Fibroblast of pulmonary artery (primary cell): ENCODE data around the gene CEP120.
"Not testable (repeated sequence)": the region's sequence is repeated elsewhere in the genome, so short reads cannot be mapped to it uniquely, and the experiment has no call there.

Experiments
- DNase-seq: peaks from one replicate; pipeline ENCODE4 v3.0.0-alpha.2; 2010; ENCODE audit warnings: low read depth
- H3K4me3 ChIP-seq: replicated peaks from 2 replicates; pipeline ENCODE4 v1.5.1; 2011; ENCODE audit warnings: low read depth, mild to moderate bottlenecking, control low read depth, low read length, moderate library complexity
- CTCF ChIP-seq: IDR thresholded peaks from 2 replicates; pipeline ENCODE4 v1.5.1; 2011; ENCODE audit warnings: mild to moderate bottlenecking, control low read depth, low read length, inconsistent platforms; ENCODE audit errors: missing control alignments

Gene CEP120

DNA sequence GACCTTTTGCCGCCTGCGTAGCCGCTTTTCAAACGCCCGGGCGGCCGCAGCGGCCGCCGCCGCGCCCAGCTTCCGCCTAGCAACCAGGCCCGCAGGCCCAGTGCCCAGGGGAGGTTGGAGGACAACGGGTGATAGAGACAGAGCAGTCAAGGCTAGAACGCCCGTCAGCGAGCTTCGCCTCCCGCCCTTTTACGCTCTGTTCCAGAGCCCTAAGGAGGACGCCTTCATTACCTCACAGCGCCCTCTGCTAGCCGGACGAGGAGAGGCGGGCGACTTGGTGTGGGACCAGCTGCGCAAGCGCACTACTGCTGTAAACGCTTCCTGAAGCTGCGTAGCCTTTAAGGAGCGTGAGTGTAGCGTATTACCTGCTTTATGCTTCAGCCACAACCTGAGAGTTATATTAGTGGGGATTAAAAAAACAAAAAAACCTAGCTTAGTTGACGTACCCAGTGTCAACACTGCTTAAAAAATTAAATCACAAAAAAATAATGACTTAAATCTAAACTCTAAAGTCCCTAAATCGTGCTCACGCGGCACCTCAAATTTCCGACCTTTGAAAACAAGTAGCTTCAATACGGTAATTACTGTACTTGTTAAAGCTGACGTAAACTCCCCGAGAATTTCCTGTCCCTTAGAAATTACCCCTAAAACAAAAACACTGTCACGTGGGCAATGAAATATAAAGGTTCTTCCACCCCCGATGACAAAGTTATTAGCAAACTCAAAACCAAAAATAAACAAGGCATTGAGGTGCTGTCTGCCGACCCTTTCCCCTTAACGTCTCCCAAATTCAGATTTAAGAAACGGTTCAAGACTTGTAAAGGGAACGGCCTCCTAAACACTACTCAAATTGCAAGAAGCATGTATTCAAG lies at the start of gene CEP120:
CEP120 (minus strand) TSS at position 126 of the 872 bp plus-strand sequence. CDS start 405 bp downstream, outside the sequence.
- TF ChIP-seq CTCF, result peak; percentile 72
- H3K4me3 ChIP-seq, result peak within 1 kb of the TSS; percentile 83
- DNase-seq, result peak; percentile 100

GRCh38 chr5:123472150-123472924 lies 49.1 kb upstream of the CEP120 start:
- TF ChIP-seq CTCF, result no peak
- DNase-seq, result peak; percentile 28
- H3K4me3 ChIP-seq, result no peak overlapping the region

DNA sequence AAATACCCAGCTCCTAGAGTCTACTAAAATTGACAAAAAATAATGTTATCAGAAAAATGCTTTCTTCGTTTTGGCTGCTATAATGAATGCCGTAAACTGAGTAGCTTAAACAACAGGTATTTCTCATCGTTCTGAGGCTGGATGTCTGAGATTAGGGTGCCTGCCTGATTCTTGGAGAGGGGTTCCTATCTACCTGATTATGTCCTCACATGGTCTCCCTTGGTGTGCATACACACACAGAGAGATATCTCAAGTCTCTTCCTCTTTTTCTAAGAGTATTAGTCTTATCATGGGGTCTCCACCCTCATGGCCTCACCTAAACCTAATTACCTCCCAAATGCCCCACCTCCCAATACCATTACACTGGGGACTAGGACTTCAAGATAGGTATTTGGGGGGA lies 48.2 kb upstream of the CEP120 start:
- TF ChIP-seq CTCF, result no peak
- no peak overlapping the region for H3K4me3 ChIP-seq
- DNase-seq, result no peak

DNA sequence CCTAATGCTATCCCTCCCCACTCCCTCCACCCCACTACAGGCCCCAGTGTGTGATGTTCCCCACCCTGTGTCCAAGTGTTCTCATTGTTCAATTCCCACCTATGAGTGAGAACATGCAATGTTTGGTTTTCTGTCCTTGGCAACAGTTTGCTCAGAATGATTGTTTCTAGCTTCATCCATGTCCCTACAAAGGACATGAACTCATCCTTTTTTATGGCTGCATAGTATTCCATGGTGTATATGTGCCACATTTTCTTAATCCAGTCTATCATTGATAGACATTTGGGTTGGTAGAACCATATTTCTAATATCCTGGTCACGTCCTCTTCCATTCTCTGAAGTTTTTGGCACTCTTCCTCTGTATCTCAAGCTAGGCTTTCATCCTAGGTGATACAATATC lies 43.6 kb upstream of the CEP120 start:
- DNase-seq, H3K4me3 ChIP-seq: not testable (repeated sequence)

DNA sequence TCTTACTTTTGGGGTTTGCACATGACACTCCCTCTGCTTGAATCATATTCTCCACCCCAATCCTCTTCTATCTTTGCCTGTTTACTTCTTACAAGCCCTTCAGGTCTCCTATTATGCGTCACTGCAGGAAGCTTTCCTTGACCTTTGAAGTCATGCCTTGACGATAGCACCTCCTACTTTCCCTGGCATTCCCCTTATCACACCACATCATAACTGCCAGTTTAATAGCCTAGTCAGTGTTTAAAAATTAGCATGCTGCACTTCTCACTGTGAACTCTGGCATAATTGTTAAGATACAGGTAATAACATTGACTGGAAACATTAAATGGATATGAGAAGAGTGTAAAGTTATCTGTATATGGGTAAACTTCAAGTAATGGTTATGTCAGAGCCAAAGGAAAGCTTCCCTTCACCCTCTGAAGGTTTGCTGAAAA lies 37.1 kb upstream of the CEP120 start:
- TF ChIP-seq CTCF, result no peak
- DNase-seq, result peak; percentile 46

DNA sequence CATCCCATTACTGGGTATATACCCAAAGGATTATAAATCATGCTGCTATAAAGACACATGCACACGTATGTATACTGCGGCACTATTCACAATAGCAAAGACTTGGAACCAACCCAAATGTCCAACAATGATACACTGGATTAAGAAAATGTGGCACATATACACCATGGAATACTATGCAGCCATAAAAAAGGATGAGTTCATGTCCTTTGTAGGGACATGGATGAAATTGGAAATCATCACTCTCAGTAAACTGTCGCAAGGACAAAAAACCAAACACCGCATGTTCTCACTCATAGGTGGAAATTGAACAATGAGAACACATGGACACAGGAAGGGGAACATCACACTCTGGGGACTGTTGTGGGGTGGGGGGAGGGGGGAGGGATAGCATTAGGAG lies 35.8 kb upstream of the CEP120 start:
- not testable (repeated sequence) for DNase-seq, H3K4me3 ChIP-seq

More for the DNA sequence above, 37.1 kb upstream of the CEP120 start:
- H3K4me3 ChIP-seq, result no peak overlapping the region

DNA sequence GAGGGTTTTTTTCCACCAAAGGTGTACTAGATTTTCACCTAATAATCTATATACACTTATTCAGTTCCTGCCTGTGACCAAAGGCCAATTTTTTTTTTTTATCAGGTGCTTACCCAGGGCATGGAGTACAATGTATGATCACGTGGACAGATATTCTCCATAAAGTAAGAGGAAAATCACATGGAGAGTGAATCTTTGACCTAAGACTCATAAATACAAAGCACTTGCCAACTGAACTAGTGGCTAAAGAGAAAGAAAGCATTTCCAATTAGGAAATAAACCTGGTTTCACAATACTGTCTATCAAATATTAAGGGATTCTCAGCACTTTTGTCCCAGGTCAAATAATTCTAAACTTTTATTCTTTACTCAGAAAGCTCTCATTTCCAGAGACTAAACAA lies 33.0 kb upstream of the CEP120 start:
- no peak overlapping the region for H3K4me3 ChIP-seq
- no peak for DNase-seq
- no peak for TF ChIP-seq CTCF
